Keratinocyte (primary cell): Measurements from ENCODE around the gene LRRC37A3. TPM values are rescaled to one million over a fixed set of nuclear protein-coding genes. Genes with fewer than 3 reads are reported as not detected.
"Not testable (repeated sequence)": the region's sequence is repeated elsewhere in the genome, so short reads cannot be mapped to it uniquely, and the experiment has no call there.

Source experiments
- DNase-seq: peaks from one replicate; pipeline ENCODE4 v3.0.0-alpha.2; 2011; ENCODE audit warnings: low read depth, missing footprints, low spot score
- FAIRE-seq: peaks from 2 replicates; lab custom pipeline; 2011; peaks lifted over from hg19 to GRCh38; lab: Jason Lieb, UNC
- H2AFZ ChIP-seq: 2 replicates; pipeline ENCODE4 v1.6.0; 2012; ENCODE audit warnings: low read length, control low read depth, inconsistent platforms; ENCODE audit not compliant: control insufficient read depth
- H3K27ac ChIP-seq: 2 replicates; pipeline ENCODE4 v1.5.1; 2011; ENCODE audit warnings: low read length; ENCODE audit not compliant: control insufficient read depth, insufficient read depth
- H3K27me3 ChIP-seq: 3 replicates; pipeline ENCODE4 v1.6.0; 2011; ENCODE audit warnings: low read length; ENCODE audit not compliant: control insufficient read depth, insufficient read depth; ENCODE audit errors: extremely low read depth
- H3K36me3 ChIP-seq, 2 experiments: 2 replicates in 1 of 2; 3 replicates in 1 of 2; pipeline ENCODE4 v1.5.1; 2011; ENCODE audit warnings: low read length in 2 of 2, mild to moderate bottlenecking in 1 of 2; ENCODE audit not compliant: control insufficient read depth in 2 of 2, insufficient read depth in 2 of 2; ENCODE audit errors: extremely low read depth in 1 of 2
- H3K4me1 ChIP-seq: 3 replicates; pipeline ENCODE4 v1.5.1; 2011; ENCODE audit warnings: low read length; ENCODE audit not compliant: control insufficient read depth, insufficient read depth; ENCODE audit errors: extremely low read depth
- H3K4me2 ChIP-seq: 3 replicates; pipeline ENCODE4 v1.6.0; 2011; ENCODE audit warnings: low read depth, low read length; ENCODE audit not compliant: control insufficient read depth, insufficient read depth; ENCODE audit errors: extremely low read depth
- H3K4me3 ChIP-seq, 3 experiments: fragments of 200-600 bp in 1 of 3; sonication (generic) in 1 of 3; 2 replicates in 2 of 3; 3 replicates in 1 of 3; pipeline ENCODE4 v1.5.1; 2011 to 2016; ENCODE audit warnings: low read length in 3 of 3, mild to moderate bottlenecking in 3 of 3, control low read depth in 2 of 3, inconsistent platforms in 1 of 3, low read depth in 1 of 3, mixed read lengths in 1 of 3, mixed run types in 1 of 3, moderate library complexity in 1 of 3; ENCODE audit not compliant: control insufficient read depth in 2 of 3, insufficient read depth in 2 of 3; ENCODE audit errors: extremely low read depth in 1 of 3
- H3K79me2 ChIP-seq: 2 replicates; pipeline ENCODE4 v1.6.0; 2012; ENCODE audit warnings: low read length; ENCODE audit not compliant: control insufficient read depth, insufficient read depth
- H3K9ac ChIP-seq: 3 replicates; pipeline ENCODE4 v1.6.0; 2011; ENCODE audit warnings: low read length; ENCODE audit not compliant: control insufficient read depth, insufficient read depth; ENCODE audit errors: extremely low read depth
- H3K9me1 ChIP-seq: 3 replicates; pipeline ENCODE4 v1.6.0; 2011; ENCODE audit warnings: low read length; ENCODE audit not compliant: control insufficient read depth, insufficient read depth; ENCODE audit errors: extremely low read depth
- H3K9me3 ChIP-seq: 2 replicates; pipeline ENCODE4 v1.5.1; 2012; ENCODE audit warnings: low read depth, low read length; ENCODE audit not compliant: control insufficient read depth
- H4K20me1 ChIP-seq: 3 replicates; pipeline ENCODE4 v1.6.0; 2011; ENCODE audit warnings: low read length; ENCODE audit not compliant: control insufficient read depth, insufficient read depth; ENCODE audit errors: extremely low read depth
- EZH2 ChIP-seq: IDR thresholded peaks from one replicate; pipeline ENCODE4 v1.6.1; 2012; ENCODE audit warnings: inconsistent platforms, mild to moderate bottlenecking, low read length, moderate library complexity
- dilution Hi-C: fragments of 300-500 bp; cut with MboI; formaldehyde crosslinking; loops from one replicate; pipeline ENCODE4 v1.7.0; 2020; ENCODE audit warnings: low sequenced_read_pairs; ENCODE audit not compliant: extremely low pct_ligation_motif_present
- polyA plus RNA-seq, 5 experiments: library from polyadenylated mRNA; depleted of rRNA in 3 of 5; stranded (reverse) in 3 of 5; stranded (forward) in 1 of 5; unstranded in 1 of 5; fragments of >200 nt; gene quantifications; 1 replicate in 1 of 5; 2 replicates in 3 of 5; 3 replicates in 1 of 5; pipeline versions ENCODE4 v1.2.1 to v1.2.3, GENCODE V29; 2011 to 2012; ENCODE audit warnings: missing spikeins in 2 of 5, low read depth in 1 of 5, low replicate concordance in 1 of 5
- TF ChIP-seq, protein P1 (sequence below), 3 experiments: IDR thresholded peaks in 1 of 3; conservative IDR thresholded peaks in 1 of 3; optimal IDR thresholded peaks in 1 of 3; 2 replicates in 2 of 3; 3 replicates in 1 of 3; pipeline versions ENCODE3 to v1.5.1; 2011; ENCODE audit warnings: low read length in 3 of 3, mild to moderate bottlenecking in 3 of 3, moderate library complexity in 2 of 3, control low read depth in 1 of 3, inconsistent platforms in 1 of 3; ENCODE audit not compliant: insufficient read depth in 2 of 3; ENCODE audit errors: extremely low read depth in 1 of 3

LRRC37A3 gene
- polyA plus RNA-seq, 1 donor (not counting 4 experiments of a cell fraction or from before 2014, with no cell fraction given): 2.0 TPM

DNA sequence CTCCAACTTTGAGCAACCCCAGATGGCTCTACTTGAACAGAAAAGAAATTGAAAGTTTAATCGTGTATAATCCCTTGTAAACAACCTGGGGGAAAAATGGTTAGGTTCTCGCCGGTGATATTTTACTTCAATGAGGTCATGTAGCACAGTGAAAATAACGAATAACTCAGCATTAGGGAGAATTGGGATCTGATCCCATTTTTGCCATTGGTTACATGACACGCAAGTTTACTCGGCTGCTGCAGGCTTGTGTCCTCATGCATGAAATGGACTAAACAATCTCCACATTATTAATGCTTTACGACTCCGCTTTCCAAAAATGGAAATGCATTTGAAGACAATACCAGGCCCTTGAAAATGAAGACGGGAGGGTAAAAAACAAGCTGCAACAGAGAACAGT is 45.5 kb upstream of the LRRC37A3 start:
- no peak for TF ChIP-seq EZH2
- TF ChIP-seq, protein P1, sequence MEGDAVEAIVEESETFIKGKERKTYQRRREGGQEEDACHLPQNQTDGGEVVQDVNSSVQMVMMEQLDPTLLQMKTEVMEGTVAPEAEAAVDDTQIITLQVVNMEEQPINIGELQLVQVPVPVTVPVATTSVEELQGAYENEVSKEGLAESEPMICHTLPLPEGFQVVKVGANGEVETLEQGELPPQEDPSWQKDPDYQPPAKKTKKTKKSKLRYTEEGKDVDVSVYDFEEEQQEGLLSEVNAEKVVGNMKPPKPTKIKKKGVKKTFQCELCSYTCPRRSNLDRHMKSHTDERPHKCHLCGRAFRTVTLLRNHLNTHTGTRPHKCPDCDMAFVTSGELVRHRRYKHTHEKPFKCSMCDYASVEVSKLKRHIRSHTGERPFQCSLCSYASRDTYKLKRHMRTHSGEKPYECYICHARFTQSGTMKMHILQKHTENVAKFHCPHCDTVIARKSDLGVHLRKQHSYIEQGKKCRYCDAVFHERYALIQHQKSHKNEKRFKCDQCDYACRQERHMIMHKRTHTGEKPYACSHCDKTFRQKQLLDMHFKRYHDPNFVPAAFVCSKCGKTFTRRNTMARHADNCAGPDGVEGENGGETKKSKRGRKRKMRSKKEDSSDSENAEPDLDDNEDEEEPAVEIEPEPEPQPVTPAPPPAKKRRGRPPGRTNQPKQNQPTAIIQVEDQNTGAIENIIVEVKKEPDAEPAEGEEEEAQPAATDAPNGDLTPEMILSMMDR (optimal IDR thresholded peaks at IDR 0.05 in 1 of 3, IDR thresholded peaks at IDR 0.05 in 1 of 3, conservative IDR thresholded peaks at IDR 0.05 in 1 of 3; ENCODE audit: extremely low read depth in 1 of 3, insufficient read depth in 2 of 3, low read length in 3 of 3): no peak
- Histone ChIP-seq H3K9ac (no peak overlapping the region), H4K20me1 (no peaks in the 10 kb centered on the region), H2AFZ (no peak overlapping the region), H3K27me3 (no peaks in the 10 kb centered on the region), H3K4me3 (no peak overlapping the region), H3K36me3 (no peaks in the 10 kb centered on the region), H3K9me1 (no peaks in the 10 kb centered on the region), H3K27ac (no peak overlapping the region), H3K4me2 (no peak overlapping the region), H3K79me2 (no peaks in the 10 kb centered on the region), H3K9me3 (no peaks in the 10 kb centered on the region), H3K4me1 (peaks cover 16% of the 10 kb centered on the region)
- DNase-seq: no peak
- dilution Hi-C loops: no loop called here
- peak; percentile 57 for FAIRE-seq

DNA sequence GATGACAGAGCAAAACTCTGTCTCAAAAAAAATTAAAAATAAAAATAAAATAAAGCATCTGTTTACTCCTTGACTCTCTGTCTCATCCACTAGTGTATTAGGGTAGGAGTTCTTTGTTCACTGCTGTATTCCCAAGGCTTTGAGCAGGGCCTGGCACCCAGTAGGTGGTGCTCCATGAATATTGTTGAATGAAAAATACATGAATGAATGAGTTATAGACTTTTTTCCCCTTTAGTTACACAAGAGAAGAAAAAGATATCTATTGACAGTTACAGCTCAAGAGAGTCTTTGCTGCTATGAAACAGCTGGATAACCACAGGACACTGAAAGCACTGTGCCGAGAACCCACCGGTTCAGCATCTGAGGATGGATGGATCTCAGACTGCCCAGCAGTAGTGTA is 44.5 kb upstream of the LRRC37A3 start:
- H2AFZ ChIP-seq, H3K9me3 ChIP-seq, dilution Hi-C loops, H3K27me3 ChIP-seq, DNase-seq, H3K27ac ChIP-seq, H3K4me2 ChIP-seq, H3K4me3 ChIP-seq, H3K79me2 ChIP-seq, FAIRE-seq, H3K9me1 ChIP-seq, H4K20me1 ChIP-seq, H3K9ac ChIP-seq, H3K36me3 ChIP-seq: not testable (repeated sequence)
- H3K4me1 ChIP-seq: peaks cover 18% of the 10 kb centered on the region
